Loucy (cell line): Measurements from ENCODE around the gene FOXP1.

ENCODE experiments used
- H2AFZ ChIP-seq: fragments of 200-600 bp; sonication (generic); 2 replicates; pipeline ENCODE4 v1.6.0; 2016; ENCODE audit warnings: antibody characterized with exemption, mild to moderate bottlenecking, low read length, moderate library complexity
- H3F3A ChIP-seq: fragments of 200-600 bp; 2 replicates; pipeline ENCODE4 v1.6.0; 2016; ENCODE audit warnings: antibody characterized with exemption, low read depth, mild to moderate bottlenecking
- H3K27me3 ChIP-seq: fragments of 200-600 bp; sonication (generic); 2 replicates; pipeline ENCODE4 v1.6.1; 2014; ENCODE audit warnings: low read length, mild to moderate bottlenecking; ENCODE audit not compliant: insufficient read depth, poor library complexity, severe bottlenecking
- H3K36me3 ChIP-seq: fragments of 200-600 bp; sonication (generic); 2 replicates; pipeline ENCODE4 v1.6.1; 2016; ENCODE audit warnings: low read length; ENCODE audit not compliant: insufficient read depth
- H3K4me1 ChIP-seq: fragments of 200-600 bp; sonication (generic); 2 replicates; pipeline ENCODE4 v1.5.1; 2014; ENCODE audit warnings: low read length, mild to moderate bottlenecking; ENCODE audit not compliant: insufficient read depth, poor library complexity, severe bottlenecking
- H3K4me2 ChIP-seq: fragments of 200-600 bp; sonication (generic); 2 replicates; pipeline ENCODE4 v1.6.0; 2014; ENCODE audit warnings: antibody characterized with exemption, low read length, low read depth, mild to moderate bottlenecking; ENCODE audit not compliant: poor library complexity, severe bottlenecking
- H3K4me3 ChIP-seq: fragments of 200-600 bp; sonication (generic); 2 replicates; pipeline ENCODE4 v1.5.1; 2014; ENCODE audit warnings: low read length, mild to moderate bottlenecking, mixed read lengths; ENCODE audit not compliant: poor library complexity, severe bottlenecking
- H3K79me2 ChIP-seq: fragments of 200-600 bp; sonication (generic); 2 replicates; pipeline ENCODE4 v1.6.1; 2014; ENCODE audit warnings: low read length; ENCODE audit not compliant: insufficient read depth
- H3K9ac ChIP-seq: fragments of 200-600 bp; sonication (generic); 2 replicates; pipeline ENCODE4 v1.6.0; 2014; ENCODE audit warnings: mild to moderate bottlenecking, low read depth, low read length, moderate library complexity; ENCODE audit not compliant: poor library complexity, severe bottlenecking
- H3K9me2 ChIP-seq: fragments of 200-600 bp; sonication (generic); replicated peaks from 2 replicates; pipeline ENCODE4 v1.6.1; 2016; ENCODE audit warnings: low read depth, low read length, mixed read lengths
- H3K9me3 ChIP-seq: fragments of 200-600 bp; sonication (generic); 2 replicates; pipeline ENCODE4 v1.6.1; 2014; ENCODE audit warnings: mild to moderate bottlenecking, antibody characterized with exemption, low read length, low read depth; ENCODE audit not compliant: insufficient read depth
- H4K20me1 ChIP-seq: fragments of 200-600 bp; sonication (generic); 2 replicates; pipeline ENCODE4 v1.6.0; 2014; ENCODE audit warnings: antibody characterized with exemption, low read length, mild to moderate bottlenecking; ENCODE audit not compliant: insufficient read depth, poor library complexity, severe bottlenecking
- CTCF ChIP-seq: fragments of 200-600 bp; sonication (generic); conservative IDR thresholded peaks from 2 replicates; pipeline ENCODE4 v1.5.1; 2014; ENCODE audit warnings: mild to moderate bottlenecking, antibody characterized with exemption, low read length
- EZH2phosphoT487 ChIP-seq: fragments of 200-600 bp; IDR thresholded peaks from 2 replicates; pipeline ENCODE4 v1.6.1; 2018; ENCODE audit warnings: antibody characterized with exemption, mild to moderate bottlenecking, moderate library complexity, borderline replicate concordance

FOXP1 gene

DNA sequence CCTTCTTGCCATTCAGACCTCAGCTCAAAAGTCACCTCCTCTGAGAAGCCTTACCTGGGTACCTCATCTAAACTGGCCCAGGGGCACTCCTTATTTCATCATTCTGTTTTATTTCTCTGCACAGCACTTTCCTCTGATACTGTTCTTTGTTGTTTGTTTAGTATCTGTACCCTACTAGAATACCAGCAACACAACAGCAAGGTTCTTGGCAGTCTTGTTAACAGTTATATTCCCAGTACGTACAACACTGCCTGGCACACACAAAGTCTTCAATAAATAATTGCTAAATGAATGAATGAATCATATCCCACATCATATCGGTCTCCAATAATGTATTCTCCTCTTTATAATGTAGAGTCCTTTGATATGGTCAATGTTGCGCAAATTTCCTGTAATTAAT lies 188.1 kb downstream of the FOXP1 start:
- Histone ChIP-seq H3K4me1 (peaks cover 45% of the 10 kb centered on the region), H3K4me2 (no peak overlapping the region), H3F3A (no peaks in the 10 kb centered on the region), H3K79me2 (peaks cover 41% of the 10 kb centered on the region), H3K27me3 (no peaks in the 10 kb centered on the region), H2AFZ (no peak overlapping the region), H3K9me3 (no peaks in the 10 kb centered on the region), H3K4me3 (no peak overlapping the region), H4K20me1 (no peaks in the 10 kb centered on the region), H3K9ac (no peak overlapping the region), H3K9me2 (no peaks in the 10 kb centered on the region), H3K36me3 (no peaks in the 10 kb centered on the region)
- TF ChIP-seq EZH2phosphoT487 (no peak), CTCF (no peak)

DNA sequence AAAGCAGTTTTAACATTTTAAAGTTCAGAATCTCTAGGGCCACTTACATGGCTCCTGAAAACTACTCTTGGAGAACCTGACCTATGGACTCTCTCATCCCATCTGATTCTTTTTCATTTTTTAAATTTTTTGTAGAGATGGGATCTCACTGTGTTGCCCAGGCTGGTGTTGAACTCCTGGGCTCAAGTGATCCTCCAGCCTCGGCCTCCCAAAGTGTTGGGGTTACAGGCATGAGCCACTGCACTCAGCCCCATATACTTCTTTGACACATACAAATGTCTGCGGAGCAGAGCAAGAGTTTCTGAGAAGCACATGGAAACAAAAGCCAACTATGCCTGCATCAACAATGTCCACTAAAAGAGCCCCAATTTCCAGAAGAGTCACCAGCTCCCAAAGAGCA lies 189.8 kb downstream of the FOXP1 start:
- peaks cover 41% of the 10 kb centered on the region for H3K79me2 ChIP-seq
- H2AFZ ChIP-seq: no peak overlapping the region
- peaks cover 7% of the 10 kb centered on the region for H3F3A ChIP-seq
- H3K4me2 ChIP-seq: no peak overlapping the region
- H3K9me2 ChIP-seq: no peaks in the 10 kb centered on the region
- no peak overlapping the region for H3K9ac ChIP-seq
- peaks cover 58% of the 10 kb centered on the region for H3K4me1 ChIP-seq
- no peaks in the 10 kb centered on the region for H4K20me1 ChIP-seq
- H3K27me3 ChIP-seq: no peaks in the 10 kb centered on the region
- TF ChIP-seq EZH2phosphoT487 (no peak), CTCF (no peak)
- H3K36me3 ChIP-seq: no peaks in the 10 kb centered on the region
- H3K4me3 ChIP-seq: no peak overlapping the region
- no peaks in the 10 kb centered on the region for H3K9me3 ChIP-seq

GRCh38 chr3:71393093-71393492 lies 190.4 kb downstream of the FOXP1 start:
- peaks cover 59% of the 10 kb centered on the region for H3K4me1 ChIP-seq
- TF ChIP-seq CTCF (no peak), EZH2phosphoT487 (no peak)
- no peaks in the 10 kb centered on the region for H3K36me3 ChIP-seq
- H3F3A ChIP-seq: peaks cover 7% of the 10 kb centered on the region
- H3K4me3 ChIP-seq: no peak overlapping the region
- no peaks in the 10 kb centered on the region for H4K20me1 ChIP-seq
- no peak overlapping the region for H2AFZ ChIP-seq
- no peak overlapping the region for H3K4me2 ChIP-seq
- no peaks in the 10 kb centered on the region for H3K27me3 ChIP-seq
- H3K9me2 ChIP-seq: no peaks in the 10 kb centered on the region
- no peaks in the 10 kb centered on the region for H3K9me3 ChIP-seq
- H3K9ac ChIP-seq: no peak overlapping the region
- H3K79me2 ChIP-seq: peaks cover 43% of the 10 kb centered on the region
